ENCODE measurements around the gene FIS1.

DNA sequence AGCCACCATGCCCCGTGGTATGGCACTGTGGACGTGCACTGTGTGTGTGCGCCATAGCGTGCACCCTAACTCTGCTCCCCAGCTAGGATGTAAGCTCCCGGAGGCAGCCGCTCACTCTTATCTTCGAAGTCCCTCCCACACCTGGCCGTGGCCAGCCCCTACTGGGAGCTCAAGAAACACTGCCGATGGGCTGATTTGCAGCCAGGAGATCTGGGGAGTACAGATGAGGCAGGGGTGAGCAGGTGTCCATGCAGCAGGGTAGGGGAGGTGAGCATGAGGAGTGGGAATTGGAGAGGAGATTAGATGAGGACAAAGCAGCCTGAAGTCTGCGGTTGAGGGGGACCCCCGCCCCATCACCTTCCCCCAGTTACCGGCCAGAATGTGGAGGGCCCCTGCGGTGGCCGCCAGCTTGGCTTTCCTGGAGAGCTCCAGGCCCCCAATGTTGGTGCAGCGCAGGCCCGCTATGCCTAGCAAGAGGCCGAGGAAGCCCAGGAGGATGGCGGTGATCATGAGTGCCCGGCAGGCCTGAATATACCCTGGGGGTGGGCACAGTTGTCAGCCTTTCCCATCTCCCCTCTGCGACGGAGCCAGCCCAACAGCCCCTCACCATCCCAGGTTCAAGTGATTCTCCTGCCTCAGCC, 10.9 kb downstream of the FIS1 start:
- TF ChIP-seq POLR2AphosphoS5 (IDR thresholded peaks at IDR 0.05; ENCODE audit: low read depth, low read length) (no peak), SIN3A (IDR thresholded peaks at IDR 0.05; ENCODE audit: borderline replicate concordance, insufficient read depth, low read length) (no peak), FOXP2 (optimal IDR thresholded peaks at IDR 0.05; ENCODE audit: borderline replicate concordance, extremely low read depth, extremely low read length, insufficient read depth) (no peak)
- TF ChIP-seq, protein P1, sequence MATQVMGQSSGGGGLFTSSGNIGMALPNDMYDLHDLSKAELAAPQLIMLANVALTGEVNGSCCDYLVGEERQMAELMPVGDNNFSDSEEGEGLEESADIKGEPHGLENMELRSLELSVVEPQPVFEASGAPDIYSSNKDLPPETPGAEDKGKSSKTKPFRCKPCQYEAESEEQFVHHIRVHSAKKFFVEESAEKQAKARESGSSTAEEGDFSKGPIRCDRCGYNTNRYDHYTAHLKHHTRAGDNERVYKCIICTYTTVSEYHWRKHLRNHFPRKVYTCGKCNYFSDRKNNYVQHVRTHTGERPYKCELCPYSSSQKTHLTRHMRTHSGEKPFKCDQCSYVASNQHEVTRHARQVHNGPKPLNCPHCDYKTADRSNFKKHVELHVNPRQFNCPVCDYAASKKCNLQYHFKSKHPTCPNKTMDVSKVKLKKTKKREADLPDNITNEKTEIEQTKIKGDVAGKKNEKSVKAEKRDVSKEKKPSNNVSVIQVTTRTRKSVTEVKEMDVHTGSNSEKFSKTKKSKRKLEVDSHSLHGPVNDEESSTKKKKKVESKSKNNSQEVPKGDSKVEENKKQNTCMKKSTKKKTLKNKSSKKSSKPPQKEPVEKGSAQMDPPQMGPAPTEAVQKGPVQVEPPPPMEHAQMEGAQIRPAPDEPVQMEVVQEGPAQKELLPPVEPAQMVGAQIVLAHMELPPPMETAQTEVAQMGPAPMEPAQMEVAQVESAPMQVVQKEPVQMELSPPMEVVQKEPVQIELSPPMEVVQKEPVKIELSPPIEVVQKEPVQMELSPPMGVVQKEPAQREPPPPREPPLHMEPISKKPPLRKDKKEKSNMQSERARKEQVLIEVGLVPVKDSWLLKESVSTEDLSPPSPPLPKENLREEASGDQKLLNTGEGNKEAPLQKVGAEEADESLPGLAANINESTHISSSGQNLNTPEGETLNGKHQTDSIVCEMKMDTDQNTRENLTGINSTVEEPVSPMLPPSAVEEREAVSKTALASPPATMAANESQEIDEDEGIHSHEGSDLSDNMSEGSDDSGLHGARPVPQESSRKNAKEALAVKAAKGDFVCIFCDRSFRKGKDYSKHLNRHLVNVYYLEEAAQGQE (IDR thresholded peaks at IDR 0.05; ENCODE audit: insufficient read depth in 1 of 2, low read depth in 2 of 2, low read length in 2 of 2): no peak

All from PFSK-1 (cell line).